22Rv1 (cell line): ENCODE data around the gene PRSS8.

Source experiments
- ZFX ChIP-seq: fragments of 450-650 bp; IDR thresholded peaks from 2 replicates; pipeline ENCODE4 v1.6.1; 2017; ENCODE audit warnings: antibody characterized with exemption, borderline replicate concordance
- TF ChIP-seq, protein P1 (sequence below): fragments of 450-650 bp; IDR thresholded peaks from 2 replicates; pipeline ENCODE4 v1.5.1; 2017; ENCODE audit warnings: mild to moderate bottlenecking

DNA sequence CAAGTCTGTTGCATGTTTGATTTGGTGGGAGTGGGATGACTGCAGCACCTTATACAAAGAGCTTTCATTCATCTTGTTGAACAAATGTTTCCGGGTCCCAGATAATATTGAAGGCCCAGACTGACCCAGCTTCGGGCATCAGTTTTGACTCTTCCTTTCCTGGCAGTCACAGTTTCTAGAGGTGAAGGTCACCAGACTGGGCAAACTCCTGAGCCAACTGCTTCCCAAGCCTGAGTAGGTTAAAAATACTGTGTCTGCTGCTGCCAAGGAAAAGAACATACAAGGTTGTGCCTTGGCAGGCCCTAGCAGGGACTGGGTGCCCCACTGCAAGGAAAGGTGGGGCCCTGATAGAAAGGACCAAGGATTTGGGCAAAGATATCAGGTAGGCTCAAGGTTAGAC, 22.8 kb downstream of the PRSS8 start:
- TF ChIP-seq, protein P1, sequence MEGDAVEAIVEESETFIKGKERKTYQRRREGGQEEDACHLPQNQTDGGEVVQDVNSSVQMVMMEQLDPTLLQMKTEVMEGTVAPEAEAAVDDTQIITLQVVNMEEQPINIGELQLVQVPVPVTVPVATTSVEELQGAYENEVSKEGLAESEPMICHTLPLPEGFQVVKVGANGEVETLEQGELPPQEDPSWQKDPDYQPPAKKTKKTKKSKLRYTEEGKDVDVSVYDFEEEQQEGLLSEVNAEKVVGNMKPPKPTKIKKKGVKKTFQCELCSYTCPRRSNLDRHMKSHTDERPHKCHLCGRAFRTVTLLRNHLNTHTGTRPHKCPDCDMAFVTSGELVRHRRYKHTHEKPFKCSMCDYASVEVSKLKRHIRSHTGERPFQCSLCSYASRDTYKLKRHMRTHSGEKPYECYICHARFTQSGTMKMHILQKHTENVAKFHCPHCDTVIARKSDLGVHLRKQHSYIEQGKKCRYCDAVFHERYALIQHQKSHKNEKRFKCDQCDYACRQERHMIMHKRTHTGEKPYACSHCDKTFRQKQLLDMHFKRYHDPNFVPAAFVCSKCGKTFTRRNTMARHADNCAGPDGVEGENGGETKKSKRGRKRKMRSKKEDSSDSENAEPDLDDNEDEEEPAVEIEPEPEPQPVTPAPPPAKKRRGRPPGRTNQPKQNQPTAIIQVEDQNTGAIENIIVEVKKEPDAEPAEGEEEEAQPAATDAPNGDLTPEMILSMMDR = no peak
- TF ChIP-seq ZFX = no peak
